Fibroblast of the aortic adventitia (primary cell): ENCODE results near the gene DNAAF5. TPM values are rescaled to one million over a fixed set of nuclear protein-coding genes. Genes with fewer than 3 reads are reported as not detected.
"Not testable (repeated sequence)": the region's sequence is repeated elsewhere in the genome, so short reads cannot be mapped to it uniquely, and the experiment has no call there.

ENCODE experiments used
- DNase-seq: peaks from one replicate; pipeline ENCODE4 v3.0.0-alpha.2; 2010; ENCODE audit warnings: low read depth
- H3K4me3 ChIP-seq: 2 replicates; pipeline ENCODE4 v1.5.1; 2011; ENCODE audit warnings: low read depth, mild to moderate bottlenecking, control low read depth, low read length, moderate library complexity
- total RNA-seq: library from RNA; depleted of rRNA; stranded (reverse); fragments of >200 nt; gene quantifications from 2 replicates; pipeline ENCODE4 v1.2.3, GENCODE V29; 2012; ENCODE audit warnings: low replicate concordance
- TF ChIP-seq, protein P1 (sequence below): IDR thresholded peaks from 2 replicates; pipeline ENCODE4 v1.5.1; 2011; ENCODE audit warnings: mild to moderate bottlenecking, low read length, control low read depth, inconsistent platforms; ENCODE audit not compliant: insufficient read depth

Gene DNAAF5
- total RNA-seq, 1 donor: 22.0 TPM

DNA sequence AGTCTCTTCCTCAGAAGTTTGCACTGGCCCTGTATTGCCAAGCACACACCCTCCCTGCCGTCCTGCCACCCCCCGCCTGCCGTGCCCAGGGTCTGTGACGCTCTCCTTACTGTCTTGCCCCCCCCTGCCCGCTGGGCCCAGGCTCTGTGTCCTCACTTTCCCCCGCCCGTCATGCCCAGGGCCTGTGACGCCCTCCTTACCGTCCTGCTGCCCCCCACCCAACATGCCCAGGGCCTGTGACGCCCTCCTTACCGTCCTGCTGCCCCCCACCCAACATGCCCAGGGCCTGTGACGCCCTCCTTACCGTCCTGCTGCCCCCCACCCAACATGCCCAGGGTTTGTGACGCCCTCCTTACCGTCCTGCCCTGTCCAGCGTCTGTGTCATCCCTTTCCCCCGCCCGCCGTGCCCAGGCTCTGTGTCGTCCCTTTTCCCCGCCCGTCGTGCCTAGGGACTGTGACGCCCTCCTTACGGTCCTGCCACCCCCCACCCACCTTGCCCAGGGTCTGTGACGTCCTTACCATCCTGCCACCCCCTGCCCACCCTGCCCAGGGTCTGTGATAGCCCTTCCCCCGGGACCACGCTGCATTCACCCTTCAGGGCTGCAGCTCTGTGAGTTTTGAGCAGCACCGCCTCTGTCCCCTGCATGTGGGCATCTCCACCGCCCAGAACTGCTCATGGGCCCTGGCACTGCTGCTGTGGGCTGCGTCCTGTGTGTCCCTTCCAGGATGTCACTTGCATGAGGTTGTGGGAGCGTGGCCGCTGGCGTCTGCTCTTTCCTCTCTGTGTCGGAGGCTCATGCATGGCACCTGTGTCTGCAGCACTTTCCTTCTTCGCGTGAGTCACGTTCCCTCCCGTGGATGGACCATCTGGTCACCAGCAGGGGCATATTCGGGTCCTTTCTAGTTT is 19.9 kb downstream of the DNAAF5 start:
- TF ChIP-seq, protein P1, sequence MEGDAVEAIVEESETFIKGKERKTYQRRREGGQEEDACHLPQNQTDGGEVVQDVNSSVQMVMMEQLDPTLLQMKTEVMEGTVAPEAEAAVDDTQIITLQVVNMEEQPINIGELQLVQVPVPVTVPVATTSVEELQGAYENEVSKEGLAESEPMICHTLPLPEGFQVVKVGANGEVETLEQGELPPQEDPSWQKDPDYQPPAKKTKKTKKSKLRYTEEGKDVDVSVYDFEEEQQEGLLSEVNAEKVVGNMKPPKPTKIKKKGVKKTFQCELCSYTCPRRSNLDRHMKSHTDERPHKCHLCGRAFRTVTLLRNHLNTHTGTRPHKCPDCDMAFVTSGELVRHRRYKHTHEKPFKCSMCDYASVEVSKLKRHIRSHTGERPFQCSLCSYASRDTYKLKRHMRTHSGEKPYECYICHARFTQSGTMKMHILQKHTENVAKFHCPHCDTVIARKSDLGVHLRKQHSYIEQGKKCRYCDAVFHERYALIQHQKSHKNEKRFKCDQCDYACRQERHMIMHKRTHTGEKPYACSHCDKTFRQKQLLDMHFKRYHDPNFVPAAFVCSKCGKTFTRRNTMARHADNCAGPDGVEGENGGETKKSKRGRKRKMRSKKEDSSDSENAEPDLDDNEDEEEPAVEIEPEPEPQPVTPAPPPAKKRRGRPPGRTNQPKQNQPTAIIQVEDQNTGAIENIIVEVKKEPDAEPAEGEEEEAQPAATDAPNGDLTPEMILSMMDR: no peak
- H3K4me3 ChIP-seq: no peak overlapping the region
- DNase-seq: no peak

DNA sequence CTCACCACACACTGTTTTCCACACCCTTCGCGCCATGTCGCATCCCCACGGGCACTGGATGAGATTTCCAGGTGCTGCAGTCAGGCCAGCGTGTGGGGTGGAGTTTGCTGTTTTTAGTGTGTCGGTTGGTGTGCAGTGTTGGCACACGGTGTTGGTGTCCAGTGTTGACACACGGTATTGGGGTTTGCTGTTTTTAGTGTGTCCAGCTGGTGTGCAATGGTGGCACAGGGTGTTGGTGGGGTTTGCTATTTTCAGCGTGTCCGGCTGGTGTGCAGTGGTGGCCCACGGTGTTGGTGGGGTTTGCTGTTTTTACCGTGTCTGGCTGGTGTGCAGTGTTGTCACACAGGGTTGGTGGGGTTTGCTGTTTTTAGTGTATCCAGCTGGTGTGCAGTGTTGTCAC is 20.7 kb downstream of the DNAAF5 start:
- TF ChIP-seq, protein P1: no peak
- H3K4me3 ChIP-seq: no peak overlapping the region
- DNase-seq: no peak

- no peak for DNase-seq
- TF ChIP-seq, protein P1: no peak
- no peak overlapping the region for H3K4me3 ChIP-seq
Measured at GRCh38 chr7:748446-748845, 21.9 kb downstream of the DNAAF5 start.

DNA sequence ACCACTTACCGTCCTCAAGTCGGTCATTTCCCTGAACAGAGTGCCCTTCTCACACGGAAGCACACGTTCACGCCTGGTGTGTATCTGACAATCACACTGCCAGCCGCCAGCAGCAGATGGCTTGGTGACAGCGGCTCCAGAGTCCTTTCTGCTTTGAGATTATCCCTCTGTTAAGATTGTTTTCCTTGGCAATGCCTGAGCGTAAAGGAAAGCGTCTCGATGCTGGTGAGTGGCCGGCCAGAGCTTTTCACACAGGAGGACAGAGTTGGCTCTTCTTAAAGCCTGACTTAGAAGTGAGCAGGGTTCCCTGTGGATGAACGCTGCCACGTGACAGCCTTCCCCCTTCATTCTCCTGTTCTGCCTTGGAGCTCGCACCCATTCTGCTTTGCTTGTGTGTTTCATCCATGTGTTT is 22.6 kb downstream of the DNAAF5 start:
- peak overlapping the region; percentile 9 for H3K4me3 ChIP-seq
- TF ChIP-seq, protein P1: no peak
- DNase-seq: peak; percentile 73

DNA sequence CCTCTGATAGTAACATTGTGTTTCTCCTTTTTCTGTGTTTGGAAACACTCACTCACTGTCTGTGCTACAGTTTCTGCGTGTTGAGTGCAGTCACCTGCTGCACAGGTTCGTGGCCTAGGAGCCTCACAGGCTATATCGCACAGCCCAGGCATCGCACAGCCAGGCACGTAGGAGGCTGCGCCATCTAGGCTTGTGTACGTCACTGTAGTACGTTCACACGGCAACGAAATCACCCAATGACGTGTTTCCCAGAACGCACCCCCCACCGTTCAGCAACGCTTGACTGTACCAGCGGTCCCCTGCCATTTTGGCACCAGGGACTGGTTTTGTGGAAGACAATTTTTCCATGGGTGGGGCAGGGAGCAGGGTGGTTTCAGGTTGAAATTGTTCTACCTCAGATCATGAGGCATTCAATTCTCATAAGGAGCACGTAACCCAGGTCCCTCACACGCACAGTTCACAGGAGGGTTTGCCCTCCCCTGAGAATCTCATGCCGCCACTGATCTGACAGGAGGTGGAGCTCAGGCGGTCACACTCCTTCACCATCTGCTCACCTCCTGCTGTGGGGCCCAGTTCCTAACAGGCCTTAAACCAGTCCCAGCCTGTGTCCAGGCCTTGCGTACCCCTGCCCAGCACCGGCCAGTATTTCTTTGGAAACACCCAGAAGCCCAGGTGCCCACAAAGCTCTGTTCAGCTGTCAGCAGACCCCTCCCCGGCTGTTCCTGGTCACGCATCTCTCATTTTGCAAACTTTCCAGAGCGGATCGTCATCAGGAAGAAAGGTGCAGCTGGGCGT is 23.8 kb downstream of the DNAAF5 start:
- TF ChIP-seq, protein P1: no peak
- DNase-seq: no peak
- no peak overlapping the region for H3K4me3 ChIP-seq

DNA sequence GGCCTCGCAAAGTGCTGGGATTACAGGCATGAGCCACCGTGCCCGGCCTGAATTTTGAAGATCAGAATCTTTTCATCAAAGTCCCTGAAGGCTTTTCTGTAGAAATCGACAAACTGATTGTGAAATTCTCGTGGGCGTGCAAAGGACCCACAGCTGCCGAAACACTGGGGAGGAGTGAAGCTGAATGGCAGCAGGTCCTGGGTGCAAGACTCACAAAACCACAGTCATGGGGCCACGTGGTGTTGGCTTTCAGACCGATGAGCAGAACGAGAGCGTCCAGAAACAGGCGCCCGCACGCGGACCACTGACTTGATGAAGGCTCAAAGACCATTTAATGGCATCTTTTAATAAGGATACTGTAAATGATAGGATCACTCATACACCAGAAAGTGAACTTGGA is 25.3 kb downstream of the DNAAF5 start:
- TF ChIP-seq, protein P1: no peak
- H3K4me3 ChIP-seq: no peak overlapping the region
- no peak for DNase-seq

- not testable (repeated sequence) for H3K4me3 ChIP-seq, DNase-seq
Measured at GRCh38 chr7:752256-752655, 25.8 kb downstream of the DNAAF5 start.
